GM12878 (cell line): ENCODE results near the gene FGGY. TPM values are rescaled to one million over a fixed set of nuclear protein-coding genes. Genes with fewer than 3 reads are reported as not detected.
A peak's percentile ranks its signal among the peaks of the same experiment; 100 is the strongest.

Experiments used
- ATAC-seq: fragments of 200-7000 bp; cut with Tn5 transposase; 3 replicates; pipeline ENCODE4 v1.9.1; 2020; ENCODE audit warnings: mild to moderate bottlenecking, moderate library complexity
- BruUV-seq: library from RNA; stranded (reverse); fragments of 400-500 nt; replicated peaks from 2 replicates; lab custom pipeline; 2021; lab: Mats Ljungman, UMichigan
- CTCF ChIA-PET: fragments of 300-600 bp; sonication (Branson Sonifier 250); formaldehyde crosslinking; extraction: SDS; loops from one replicate; lab custom pipeline; 2021; ENCODE audit warnings: inconsistent platforms; lab: Yijun Ruan, JAX
- POLR2A ChIA-PET: fragments of 350-600 bp; formaldehyde crosslinking; extraction: SDS; loops from one replicate; lab custom pipeline; 2021; ENCODE audit warnings: inconsistent platforms; lab: Charles Lee
- RAD21 ChIA-PET: fragments of 300-600 bp; sonication (Branson Sonifier 250); formaldehyde crosslinking; loops from one replicate; lab custom pipeline; 2023; ENCODE audit warnings: antibody characterized with exemption; ENCODE audit not compliant: unreplicated experiment; lab: Charles Lee
- SMC1A ChIA-PET: fragments of 300-600 bp; sonication (Branson Sonifier 250); formaldehyde crosslinking; loops from one replicate; lab custom pipeline; 2023; ENCODE audit not compliant: unreplicated experiment, uncharacterized antibody; lab: Charles Lee
- DNase-seq: peaks from one replicate; pipeline ENCODE4 v3.0.0-alpha.2; 2011; ENCODE audit warnings: low read depth, low spot score
- FAIRE-seq: peaks from 3 replicates; lab custom pipeline; 2011; peaks lifted over from hg19 to GRCh38; lab: Jason Lieb, UNC
- H2AFZ ChIP-seq: 2 replicates; pipeline ENCODE4 v1.6.0; 2011; ENCODE audit warnings: low read depth, low read length, control low read depth; ENCODE audit not compliant: control insufficient read depth
- H3K27ac ChIP-seq: 2 replicates; pipeline ENCODE4 v1.5.1; 2011; ENCODE audit warnings: control low read depth; ENCODE audit not compliant: control insufficient read depth, insufficient read depth
- H3K27me3 ChIP-seq, 2 experiments: replicated peaks in 1 of 2; 2 replicates each; pipeline versions ENCODE4 v1.6.0 to v1.6.1; 2011; ENCODE audit warnings: low read length in 1 of 2; ENCODE audit not compliant: control insufficient read depth in 2 of 2, insufficient read depth in 2 of 2
- H3K36me3 ChIP-seq, 2 experiments: 2 replicates each; pipeline ENCODE4 v1.5.1; 2011; ENCODE audit warnings: low read length in 1 of 2; ENCODE audit not compliant: control insufficient read depth in 2 of 2, insufficient read depth in 2 of 2
- H3K4me1 ChIP-seq: 2 replicates; pipeline ENCODE4 v1.6.1; 2011; ENCODE audit warnings: mild to moderate bottlenecking, low read length, moderate library complexity, mixed read lengths; ENCODE audit not compliant: control insufficient read depth, insufficient read depth
- H3K4me2 ChIP-seq: 2 replicates; pipeline ENCODE4 v1.6.0; 2011; ENCODE audit warnings: control low read depth; ENCODE audit not compliant: control insufficient read depth, insufficient read depth
- H3K4me3 ChIP-seq: fragments of 200-600 bp; sonication (generic); 2 replicates; pipeline ENCODE4 v1.5.1; 2016
- H3K79me2 ChIP-seq: 2 replicates; pipeline ENCODE4 v1.6.0; 2011; ENCODE audit warnings: low read length; ENCODE audit not compliant: control insufficient read depth, insufficient read depth
- H3K9ac ChIP-seq: 2 replicates; pipeline ENCODE4 v1.8.0; 2011; ENCODE audit warnings: low read length, control low read depth, mixed read lengths; ENCODE audit not compliant: control insufficient read depth, insufficient read depth
- H3K9me3 ChIP-seq: replicated peaks from 3 replicates; pipeline ENCODE4 v1.5.1; 2011; ENCODE audit warnings: mild to moderate bottlenecking, low read length; ENCODE audit not compliant: control insufficient read depth, insufficient read depth
- H4K20me1 ChIP-seq: 2 replicates; pipeline ENCODE4 v1.6.0; 2011; ENCODE audit not compliant: control insufficient read depth, insufficient read depth
- BHLHE40 ChIP-seq, 2 experiments: fragments of 450-650 bp in 1 of 2; IDR thresholded peaks; 2 replicates each; pipeline ENCODE4 v1.6.1; 2011 to 2017; ENCODE audit warnings: low read depth in 2 of 2, borderline replicate concordance in 1 of 2, improper control_type of control experiment in 1 of 2, low read length in 1 of 2, mild to moderate bottlenecking in 1 of 2
- EED ChIP-seq: sonication (generic); IDR thresholded peaks from 2 replicates; pipeline ENCODE4 v1.6.1; 2016; ENCODE audit warnings: antibody characterized with exemption, low read depth
- HDGF ChIP-seq: fragments of 450-650 bp; IDR thresholded peaks from 2 replicates; pipeline ENCODE4 v1.6.1; 2016; ENCODE audit warnings: antibody characterized with exemption
- IRF5 ChIP-seq: fragments of 450-650 bp; IDR thresholded peaks from 2 replicates; pipeline ENCODE4 v1.6.1; 2017; ENCODE audit warnings: borderline replicate concordance
- MAX ChIP-seq: IDR thresholded peaks from 2 replicates; pipeline ENCODE4 v1.6.1; 2012; ENCODE audit warnings: low read depth, low read length, improper control_type of control experiment
- MXI1 ChIP-seq: fragments of 150-350 bp; IDR thresholded peaks from 2 replicates; pipeline ENCODE4 v1.6.1; 2011; ENCODE audit warnings: low read depth, mild to moderate bottlenecking, inconsistent platforms, low read length, improper control_type of control experiment
- NFYA ChIP-seq: IDR thresholded peaks from 2 replicates; pipeline ENCODE4 v1.6.1; 2011; ENCODE audit warnings: low read depth, mild to moderate bottlenecking, low read length, improper control_type of control experiment, borderline replicate concordance
- PBX3 ChIP-seq: IDR thresholded peaks from 2 replicates; pipeline ENCODE4 v1.6.1; 2011; ENCODE audit warnings: mild to moderate bottlenecking, low read depth, low read length, moderate library complexity; ENCODE audit not compliant: insufficient replicate concordance
- RAD21 ChIP-seq: IDR thresholded peaks from 2 replicates; pipeline ENCODE4 v1.6.1; 2011; ENCODE audit warnings: mild to moderate bottlenecking, low read depth, low read length, moderate library complexity; ENCODE audit not compliant: insufficient read depth
- RAD51 ChIP-seq: fragments of 450-650 bp; IDR thresholded peaks from 2 replicates; pipeline ENCODE4 v1.6.1; 2016; ENCODE audit warnings: moderate library complexity, mild to moderate bottlenecking, inconsistent platforms
- SMARCA5 ChIP-seq: fragments of 450-650 bp; IDR thresholded peaks from 2 replicates; pipeline ENCODE4 v1.6.1; 2017; ENCODE audit warnings: mild to moderate bottlenecking
- SMC3 ChIP-seq: IDR thresholded peaks from 2 replicates; pipeline ENCODE4 v1.6.1; 2011; ENCODE audit warnings: low read length, improper control_type of control experiment, borderline replicate concordance
- TBL1XR1 ChIP-seq: IDR thresholded peaks from 2 replicates; pipeline ENCODE4 v1.6.1; 2012; ENCODE audit warnings: low read depth, low read length, improper control_type of control experiment
- TCF12 ChIP-seq: IDR thresholded peaks from 2 replicates; pipeline ENCODE4 v1.6.1; 2011; ENCODE audit warnings: low read depth, mild to moderate bottlenecking, low read length
- TCF3 ChIP-seq: IDR thresholded peaks from 2 replicates; pipeline ENCODE4 v1.6.1; 2012; ENCODE audit warnings: low read depth, mild to moderate bottlenecking, low read length, borderline replicate concordance; ENCODE audit not compliant: insufficient read depth
- YY1 ChIP-seq: IDR thresholded peaks from 2 replicates; pipeline ENCODE4 v1.6.1; 2011; ENCODE audit warnings: low read depth, mild to moderate bottlenecking, low read length
- WGBS: methylation state at CpG from one replicate; pipeline ENCODE4 v1.1.6; 2016; ENCODE audit warnings: low lambda C conversion rate; ENCODE audit not compliant: insufficient replicate concordance, insufficient coverage; ENCODE audit errors: missing lambda C conversion rate; 5-methylcytosine and 5-hydroxymethylcytosine counted together
- in situ Hi-C: fragments of 300-500 bp; cut with MboI; formaldehyde crosslinking; loops from 9 replicates; pipeline ENCODE4 v1.14.3; 2018; ENCODE audit warnings: mixed read lengths
- intact Hi-C: fragments of 100-400 bp; cut with micrococcal nuclease; formaldehyde crosslinking; loops from one replicate; pipeline ENCODE4 v1.14.2; 2022; ENCODE audit not compliant: unreplicated experiment
- polyA plus RNA-seq, 11 experiments: library from polyadenylated mRNA; depleted of rRNA in 4 of 11; unstranded in 6 of 11; stranded (reverse) in 5 of 11; fragments of >200 nt; fragmentation: Nextera tagmentation in 4 of 11; fragmentation: Illumina TruSeq in 1 of 11; extraction: Ambion mirVana in 4 of 11; extraction: Trizol in 1 of 11; gene quantifications; 1 replicate in 1 of 11; 2 replicates in 10 of 11; pipeline versions ENCODE4 v1.2.1 to v1.2.3, GENCODE V29; 2011 to 2016; ENCODE audit warnings: inconsistent platforms in 2 of 11, missing spikeins in 2 of 11, low read depth in 1 of 11
- total RNA-seq, 4 experiments: library from RNA; depleted of rRNA in 3 of 4; stranded (reverse); fragments of >200 nt in 3 of 4; fragmentation: Illumina TruSeq in 1 of 4; extraction: Trizol in 1 of 4; gene quantifications; 2 replicates each; pipeline versions ENCODE4 v1.2.1 to v1.2.3, GENCODE V29; 2013 to 2021
- TF ChIP-seq, protein P1 (sequence below), 3 experiments: IDR thresholded peaks in 2 of 3; conservative IDR thresholded peaks in 1 of 3; 2 replicates each; pipeline ENCODE4 v1.5.1; 2011; ENCODE audit warnings: low read depth in 3 of 3, low read length in 3 of 3, mild to moderate bottlenecking in 3 of 3, control low read depth in 2 of 3, moderate library complexity in 2 of 3, inconsistent platforms in 1 of 3, mixed read lengths in 1 of 3; ENCODE audit not compliant: control insufficient read depth in 2 of 3, insufficient read depth in 1 of 3; ENCODE audit errors: extremely low read depth in 1 of 3

The FGGY gene
- total and polyA plus RNA-seq, 10 of the 15 experiments (the other 5 are each of a cell fraction or from before 2014, with no cell fraction given) = 6.2 to 11.9 (median 7.5) TPM

GRCh38 chr1:59759156-59759925 is 462.4 kb downstream of the FGGY start:
- in situ Hi-C loops = loop anchor here (5.0 kb wide), 2 partner anchors 1017 to 1247 kb away; no protein-coding TSS in a partner anchor
- H3K27me3 ChIP-seq = no peaks in the 10 kb centered on the region
- DNase-seq = peak; percentile 46
- ChIA-PET CTCF (interaction anchor here (0.6 to 4.9 kb wide), 49 partner anchors 10 to 1244 kb away, joined by 3 to 61 read pairs (median 4); partner anchors contain the start of gene HOOK1), SMC1A (interaction anchor here (0.6 to 2.7 kb wide), 28 partner anchors 9 to 1244 kb away, joined by 3 to 37 read pairs (median 4); no protein-coding TSS in a partner anchor), RAD21 (interaction anchor here (0.7 to 5.1 kb wide), 27 partner anchors 19 to 1243 kb away, joined by 3 to 60 read pairs (median 3); partner anchors contain the start of gene JUN), POLR2A (interaction anchor here (0.8 kb wide), 1 partner anchor 60 kb away, joined by 3 read pairs; no protein-coding TSS in a partner anchor)
- H3K4me1 ChIP-seq = no peaks in the 10 kb centered on the region
- intact Hi-C loops = loop anchor here (1.0 to 10.0 kb wide), 3 partner anchors 465 to 1242 kb away; partner anchors contain the start of gene FGGY
- no peak overlapping the region for H3K9ac ChIP-seq
- 4% methylated on average over 11 of the region's 11 CpGs for WGBS
- H2AFZ ChIP-seq = peak overlapping the region; percentile 62
- H3K79me2 ChIP-seq = no peaks in the 10 kb centered on the region
- no peak overlapping the region for H3K27ac ChIP-seq
- peak; percentile 90 for FAIRE-seq
- peak overlapping the region; percentile 62 for H3K4me2 ChIP-seq
- no peaks in the 10 kb centered on the region for H3K36me3 ChIP-seq
- H3K9me3 ChIP-seq = no peaks in the 10 kb centered on the region
- H4K20me1 ChIP-seq = no peaks in the 10 kb centered on the region
- peak; percentile 98 for ATAC-seq
- BruUV-seq = no TSS peak
- H3K4me3 ChIP-seq = no peak overlapping the region
- TF ChIP-seq MXI1 = peak; percentile 51; the same call in 1 of the 2 replicates
- TF ChIP-seq IRF5 = no peak
- no peak for TF ChIP-seq NFYA
- peak; percentile 96 for TF ChIP-seq TCF12
- TF ChIP-seq TCF3 = peak; percentile 87; the same call in 1 of the 2 replicates
- peak; percentile 62; the same call in 1 of the 2 replicates for TF ChIP-seq YY1
- TF ChIP-seq MAX = peak; percentile 50; the same call in 1 of the 2 replicates
- TF ChIP-seq RAD21 = peak; percentile 98
- no peak for TF ChIP-seq PBX3
- TF ChIP-seq, protein P1, sequence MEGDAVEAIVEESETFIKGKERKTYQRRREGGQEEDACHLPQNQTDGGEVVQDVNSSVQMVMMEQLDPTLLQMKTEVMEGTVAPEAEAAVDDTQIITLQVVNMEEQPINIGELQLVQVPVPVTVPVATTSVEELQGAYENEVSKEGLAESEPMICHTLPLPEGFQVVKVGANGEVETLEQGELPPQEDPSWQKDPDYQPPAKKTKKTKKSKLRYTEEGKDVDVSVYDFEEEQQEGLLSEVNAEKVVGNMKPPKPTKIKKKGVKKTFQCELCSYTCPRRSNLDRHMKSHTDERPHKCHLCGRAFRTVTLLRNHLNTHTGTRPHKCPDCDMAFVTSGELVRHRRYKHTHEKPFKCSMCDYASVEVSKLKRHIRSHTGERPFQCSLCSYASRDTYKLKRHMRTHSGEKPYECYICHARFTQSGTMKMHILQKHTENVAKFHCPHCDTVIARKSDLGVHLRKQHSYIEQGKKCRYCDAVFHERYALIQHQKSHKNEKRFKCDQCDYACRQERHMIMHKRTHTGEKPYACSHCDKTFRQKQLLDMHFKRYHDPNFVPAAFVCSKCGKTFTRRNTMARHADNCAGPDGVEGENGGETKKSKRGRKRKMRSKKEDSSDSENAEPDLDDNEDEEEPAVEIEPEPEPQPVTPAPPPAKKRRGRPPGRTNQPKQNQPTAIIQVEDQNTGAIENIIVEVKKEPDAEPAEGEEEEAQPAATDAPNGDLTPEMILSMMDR (IDR thresholded peaks at IDR 0.05 in 2 of 3, conservative IDR thresholded peaks at IDR 0.05 in 1 of 3; ENCODE audit: control insufficient read depth in 2 of 3, extremely low read depth in 1 of 3, insufficient read depth in 1 of 3, low read depth in 3 of 3, low read length in 3 of 3) = peak; percentile 91 to 97 (median 96)
- TF ChIP-seq RAD51 = peak; percentile 51
- 0 out of 2 replicates have a peak, but pooled peaks have one; percentile 29 for TF ChIP-seq EED
- peak; percentile 31; the same call in 1 of the 2 replicates for TF ChIP-seq SMARCA5
- peak; percentile 93 for TF ChIP-seq SMC3
- no peak for TF ChIP-seq HDGF
- TF ChIP-seq BHLHE40 (IDR thresholded peaks at IDR 0.05; ENCODE audit: borderline replicate concordance in 1 of 2, low read depth in 2 of 2, low read length in 1 of 2) = peak; percentile 9 to 27; a peak in 1 of 4 replicates
- no peak for TF ChIP-seq TBL1XR1
